PC-3 (cell line): ENCODE data around the gene IL1RAPL1. TPM values are rescaled to one million over a fixed set of nuclear protein-coding genes. Genes with fewer than 3 reads are reported as not detected.

ENCODE experiments used
- ATAC-seq: fragments of 200-7000 bp; cut with Tn5 transposase; 2 replicates; pipeline ENCODE4 v1.9.1; 2020; ENCODE audit warnings: mild to moderate bottlenecking, moderate library complexity
- BruUV-seq: library from RNA; stranded (reverse); fragments of 400-500 nt; replicated peaks from 2 replicates; lab custom pipeline; 2021; lab: Mats Ljungman, UMichigan
- CTCF ChIA-PET: fragments of 300-600 bp; sonication (Branson Sonifier 250); formaldehyde crosslinking; loops from one replicate; lab custom pipeline; 2022; ENCODE audit warnings: antibody characterized with exemption; lab: Charles Lee
- POLR2A ChIA-PET: fragments of 300-600 bp; sonication (Branson Sonifier 250); formaldehyde crosslinking; loops from one replicate; lab custom pipeline; 2022; ENCODE audit warnings: antibody characterized with exemption; ENCODE audit not compliant: unreplicated experiment; lab: Charles Lee
- DNase-seq: peaks from one replicate; pipeline ENCODE4 v3.0.0-alpha.2; 2015
- H2AFZ ChIP-seq: fragments of 300-600 bp; sonication (generic); 2 replicates; pipeline ENCODE4 v1.6.0; 2016; ENCODE audit warnings: antibody characterized with exemption, low read length
- H3F3A ChIP-seq: fragments of 300-600 bp; sonication (generic); one replicate; pipeline ENCODE4 v1.6.0; 2017; ENCODE audit warnings: antibody characterized with exemption, low read length, control low read depth, mild to moderate bottlenecking; ENCODE audit not compliant: unreplicated experiment
- H3K27ac ChIP-seq: fragments of 300-600 bp; sonication (generic); 2 replicates; pipeline ENCODE4 v1.5.1; 2016; ENCODE audit warnings: mild to moderate bottlenecking, low read length
- H3K27me3 ChIP-seq: fragments of 300-600 bp; sonication (generic); 2 replicates; pipeline ENCODE4 v1.6.1; 2016; ENCODE audit warnings: low read length, mixed read lengths
- H3K36me3 ChIP-seq: fragments of 300-600 bp; sonication (generic); 2 replicates; pipeline ENCODE4 v1.6.1; 2016; ENCODE audit warnings: low read depth, mixed run types, low read length, mixed read lengths
- H3K4me1 ChIP-seq: fragments of 300-600 bp; sonication (generic); 2 replicates; pipeline ENCODE4 v1.5.1; 2016; ENCODE audit warnings: low read length; ENCODE audit not compliant: insufficient read depth
- H3K4me2 ChIP-seq: fragments of 300-600 bp; sonication (generic); 2 replicates; pipeline ENCODE4 v1.6.0; 2016; ENCODE audit warnings: low read length
- H3K4me3 ChIP-seq: fragments of 300-600 bp; sonication (generic); 2 replicates; pipeline ENCODE4 v1.5.1; 2016; ENCODE audit warnings: mild to moderate bottlenecking, low read length, mixed read lengths
- H3K79me2 ChIP-seq: fragments of 300-600 bp; sonication (generic); 2 replicates; pipeline ENCODE4 v1.6.1; 2017; ENCODE audit warnings: low read length, mixed read lengths
- H3K9ac ChIP-seq: fragments of 300-600 bp; sonication (generic); 2 replicates; pipeline ENCODE4 v1.6.0; 2016; ENCODE audit warnings: mild to moderate bottlenecking, low read length
- H3K9me2 ChIP-seq: fragments of 300-600 bp; sonication (generic); replicated peaks from 2 replicates; pipeline ENCODE4 v1.6.1; 2016; ENCODE audit warnings: mixed run types, low read length, mixed read lengths
- H3K9me3 ChIP-seq: fragments of 300-600 bp; sonication (generic); 2 replicates; pipeline ENCODE4 v1.6.1; 2016; ENCODE audit warnings: low read length, mixed read lengths
- H4K20me1 ChIP-seq: fragments of 300-600 bp; sonication (generic); 2 replicates; pipeline ENCODE4 v1.6.1; 2016; ENCODE audit warnings: low read length, mixed read lengths
- CTCF ChIP-seq: fragments of 300-600 bp; sonication (generic); conservative IDR thresholded peaks from 2 replicates; pipeline ENCODE4 v1.5.1; 2017; ENCODE audit warnings: antibody characterized with exemption, low read depth, mild to moderate bottlenecking, low read length
- EZH2 ChIP-seq: fragments of 300-600 bp; sonication (generic); IDR thresholded peaks from one replicate; pipeline ENCODE4 v1.6.1; 2017; ENCODE audit warnings: antibody characterized with exemption, mild to moderate bottlenecking, low read length; ENCODE audit not compliant: unreplicated experiment
- EZH2phosphoT487 ChIP-seq: fragments of 300-600 bp; sonication (generic); IDR thresholded peaks from 2 replicates; pipeline ENCODE4 v1.6.1; 2018; ENCODE audit warnings: mild to moderate bottlenecking, antibody characterized with exemption, low read length, borderline replicate concordance
- intact Hi-C: fragments of 100-400 bp; cut with micrococcal nuclease; formaldehyde crosslinking; loops from 2 replicates; pipeline ENCODE4 v1.9.0; 2023
- total RNA-seq: library from RNA; depleted of rRNA; stranded (reverse); fragments of >200 nt; gene quantifications from 2 replicates; pipeline ENCODE4 v1.2.3, GENCODE V29; 2014

The IL1RAPL1 gene
- total RNA-seq, 1 experiment from 2014 or later: 0.44 TPM

GRCh38 chrX:28876901-28877300 is 289.7 kb downstream of the IL1RAPL1 start:
- Histone ChIP-seq H3K9me3 (no peaks in the 10 kb centered on the region), H2AFZ (no peak overlapping the region), H3K79me2 (no peaks in the 10 kb centered on the region), H3K4me3 (no peak overlapping the region), H3K27ac (no peak overlapping the region), H3K9me2 (no peaks in the 10 kb centered on the region), H3K27me3 (no peaks in the 10 kb centered on the region), H3K4me1 (no peaks in the 10 kb centered on the region), H3K9ac (no peak overlapping the region), H3K36me3 (no peaks in the 10 kb centered on the region), H4K20me1 (no peaks in the 10 kb centered on the region), H3F3A (no peaks in the 10 kb centered on the region), H3K4me2 (no peak overlapping the region)
- ChIA-PET CTCF (no interaction called here), POLR2A (no interaction called here)
- no TSS peak for BruUV-seq
- ATAC-seq (no peak), DNase-seq (no peak)
- TF ChIP-seq EZH2phosphoT487: no peak
- TF ChIP-seq EZH2: no peak
- no peak for TF ChIP-seq CTCF
- intact Hi-C loops: no loop called here

- no peak overlapping the region for H3K4me2 ChIP-seq
- no peaks in the 10 kb centered on the region for H3K9me3 ChIP-seq
- no peaks in the 10 kb centered on the region for H3K36me3 ChIP-seq
- H3K9ac ChIP-seq: no peak overlapping the region
- H3K9me2 ChIP-seq: no peaks in the 10 kb centered on the region
- intact Hi-C loops: no loop called here
- no peak for ATAC-seq
- H3K4me3 ChIP-seq: no peak overlapping the region
- BruUV-seq: no TSS peak
- H2AFZ ChIP-seq: no peak overlapping the region
- H3K27ac ChIP-seq: no peak overlapping the region
- H3K4me1 ChIP-seq: no peaks in the 10 kb centered on the region
- DNase-seq: no peak
- H3F3A ChIP-seq: no peaks in the 10 kb centered on the region
- TF ChIP-seq EZH2phosphoT487 (no peak), CTCF (no peak), EZH2 (no peak)
- no peaks in the 10 kb centered on the region for H4K20me1 ChIP-seq
- H3K27me3 ChIP-seq: no peaks in the 10 kb centered on the region
- ChIA-PET CTCF (no interaction called here), POLR2A (interaction anchor here (0.5 kb wide), 1 partner anchor 169 kb away, joined by 4 read pairs; no protein-coding TSS in a partner anchor)
- H3K79me2 ChIP-seq: no peaks in the 10 kb centered on the region
These were observed 292.9 kb downstream of the IL1RAPL1 start for GRCh38 chrX:28880136-28880535.

- no TSS peak for BruUV-seq
These were observed 297.6 kb downstream of the IL1RAPL1 start for GRCh38 chrX:28884823-28885222.

More at GRCh38 chrX:28884823-28885222, 297.6 kb downstream of the IL1RAPL1 start:
- H3K4me1 ChIP-seq: no peaks in the 10 kb centered on the region
- H4K20me1 ChIP-seq: no peaks in the 10 kb centered on the region
- H3K4me2 ChIP-seq: no peak overlapping the region
- H3K9ac ChIP-seq: no peak overlapping the region
- no peaks in the 10 kb centered on the region for H3K9me3 ChIP-seq
- no peaks in the 10 kb centered on the region for H3K79me2 ChIP-seq
- POLR2A ChIA-PET: no interaction called here
- H2AFZ ChIP-seq: no peak overlapping the region
- H3F3A ChIP-seq: no peaks in the 10 kb centered on the region
- no peaks in the 10 kb centered on the region for H3K27me3 ChIP-seq
- DNase-seq (no peak), ATAC-seq (no peak)
- H3K4me3 ChIP-seq: no peak overlapping the region
- intact Hi-C loops: no loop called here
- no peak overlapping the region for H3K27ac ChIP-seq
- CTCF ChIA-PET: no interaction called here
- no peak for TF ChIP-seq EZH2phosphoT487
- TF ChIP-seq EZH2: no peak
- TF ChIP-seq CTCF: no peak
- no peaks in the 10 kb centered on the region for H3K36me3 ChIP-seq
- H3K9me2 ChIP-seq: no peaks in the 10 kb centered on the region
